GM19035 (cell line): Measurements from ENCODE around the gene FAM184B.

ENCODE experiments used
- ATAC-seq: cut with Tn5 transposase; IDR thresholded peaks from one replicate; pipeline ENCODE4 v1.9.1; 2021; ENCODE audit not compliant: unreplicated experiment

The FAM184B gene

DNA sequence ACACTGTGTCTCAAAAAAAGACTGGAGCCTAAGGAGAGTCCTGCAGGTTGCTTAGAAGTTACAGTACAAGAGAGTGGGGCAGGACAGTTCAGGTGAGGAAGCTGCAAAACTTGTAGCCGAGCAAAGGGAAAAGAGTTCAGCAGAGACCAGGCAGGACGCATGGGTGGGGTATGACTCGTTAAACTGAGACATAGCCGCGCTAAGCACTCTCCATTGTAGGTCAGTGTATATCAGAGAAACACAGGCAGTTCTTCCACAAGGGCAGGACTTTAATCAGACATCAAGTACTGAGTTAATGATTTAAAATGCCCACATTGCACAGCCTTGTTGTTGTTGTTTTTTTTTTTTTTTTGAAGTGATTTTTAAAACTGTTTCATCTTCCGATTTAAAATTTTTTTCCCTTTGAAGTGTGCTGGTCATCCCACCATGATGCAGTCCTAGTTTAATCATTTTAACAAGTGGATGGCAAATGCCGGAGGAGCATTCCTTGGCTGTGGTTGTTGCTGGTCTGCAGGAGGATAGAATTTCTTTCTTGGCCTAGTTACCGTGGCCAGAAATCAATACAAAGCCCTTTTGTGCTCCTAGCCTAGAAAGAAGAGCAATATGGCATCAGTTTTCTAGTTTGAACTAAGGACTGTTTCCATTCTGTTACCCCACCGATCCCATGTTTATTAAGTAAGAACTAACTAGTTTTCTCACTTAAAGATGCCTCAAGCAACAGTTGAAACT is 194.2 kb downstream of the FAM184B start:
- no peak for ATAC-seq

DNA sequence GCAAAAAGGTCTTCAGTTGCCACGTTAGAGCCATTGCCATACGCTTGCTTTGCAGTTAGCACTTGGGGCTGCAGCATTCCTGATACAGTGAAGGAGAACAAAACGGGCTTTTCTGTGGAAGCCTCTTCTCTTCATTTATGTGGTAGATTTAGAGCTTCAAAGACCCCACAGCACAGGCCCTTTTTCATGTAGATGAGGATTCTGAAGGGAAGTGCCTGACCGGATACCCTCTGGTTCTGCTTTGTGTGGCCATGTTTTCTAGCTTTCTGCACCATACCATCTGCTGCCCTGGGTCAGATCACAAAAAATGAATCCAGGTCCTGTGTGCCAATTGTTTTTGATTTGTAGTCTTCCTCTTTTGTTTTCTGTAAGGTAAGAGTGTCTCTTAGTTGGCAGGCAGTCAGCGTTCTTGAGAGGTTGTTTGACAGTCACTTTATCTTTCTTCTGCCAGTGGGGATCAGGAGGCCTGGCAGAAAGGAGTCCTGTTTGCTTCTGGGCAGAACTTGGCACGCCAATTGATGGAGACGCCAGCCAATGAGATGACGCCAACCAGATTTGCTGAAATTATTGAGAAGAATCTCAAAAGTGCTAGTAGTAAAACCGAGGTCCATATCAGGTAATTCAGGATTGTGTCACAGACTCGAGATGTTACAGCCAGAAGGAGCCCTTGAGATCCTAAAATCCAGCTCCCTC is 196.8 kb downstream of the FAM184B start:
- no peak for ATAC-seq

DNA sequence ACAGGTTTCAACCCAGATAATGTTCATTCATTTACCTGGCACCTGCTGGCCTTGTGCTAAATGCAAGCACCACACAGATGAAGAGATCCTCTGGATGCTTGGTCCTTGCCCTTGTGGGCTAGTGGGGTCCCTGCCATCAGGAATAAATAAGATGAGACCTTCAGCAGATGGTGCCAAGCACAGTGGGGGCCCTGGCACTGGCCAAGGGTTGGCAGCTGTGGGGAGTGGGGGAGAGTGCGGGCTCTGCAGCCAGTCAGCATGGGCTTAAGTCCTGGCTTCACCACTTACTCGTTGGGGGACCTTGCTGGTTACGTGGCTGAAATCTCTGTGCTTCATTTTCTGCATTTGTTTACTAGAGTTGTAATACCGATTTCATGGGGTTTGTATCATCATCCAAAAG is 197.5 kb downstream of the FAM184B start:
- no peak for ATAC-seq

DNA sequence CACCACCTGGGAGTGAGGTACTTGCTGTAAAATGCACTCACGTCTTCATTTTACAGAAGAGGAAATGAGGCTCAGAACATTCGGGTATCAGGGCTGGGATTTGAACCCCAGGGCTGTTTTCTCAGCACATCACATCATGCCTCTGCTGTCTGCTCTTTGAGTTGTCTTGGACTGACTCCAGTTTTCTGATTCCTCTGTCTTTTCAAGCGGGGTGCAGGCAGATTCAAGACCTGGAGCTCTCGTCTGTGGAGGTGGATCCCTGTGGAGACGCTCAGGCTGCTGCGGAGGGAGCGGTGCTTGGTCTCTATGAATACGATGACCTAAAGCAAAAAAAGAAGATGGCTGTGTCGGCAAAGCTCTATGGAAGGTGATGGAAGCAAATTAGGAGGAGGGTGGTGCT is 198.1 kb downstream of the FAM184B start:
- ATAC-seq = no peak

DNA sequence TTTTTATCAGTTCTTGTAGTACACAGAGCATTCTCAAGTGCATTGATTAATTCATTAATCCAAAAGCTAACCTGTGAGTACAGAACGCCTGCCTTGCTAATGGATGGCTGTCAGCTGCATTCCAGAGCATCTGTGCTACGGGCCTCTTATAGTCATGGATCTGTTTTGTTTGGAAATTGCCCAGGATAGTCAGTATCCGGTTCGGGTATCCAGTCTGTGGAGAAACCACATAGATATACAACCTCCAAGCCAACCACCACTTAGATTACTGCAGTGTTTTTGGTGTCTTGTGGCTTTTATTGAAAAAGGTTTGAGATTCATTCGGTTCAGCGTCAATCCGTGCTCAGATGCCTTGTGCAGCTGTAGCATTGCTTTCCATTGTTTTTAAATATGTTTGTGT is 200.5 kb downstream of the FAM184B start:
- no peak for ATAC-seq
